Measurements from ENCODE around the gene HARBI1. TPM values are rescaled to one million over a fixed set of nuclear protein-coding genes. Genes with fewer than 3 reads are reported as not detected.

Gene HARBI1
- total and polyA plus RNA-seq, 2 of the 4 experiments (the other 2 are of a cell fraction) = 2.7 to 5.2 TPM

DNA sequence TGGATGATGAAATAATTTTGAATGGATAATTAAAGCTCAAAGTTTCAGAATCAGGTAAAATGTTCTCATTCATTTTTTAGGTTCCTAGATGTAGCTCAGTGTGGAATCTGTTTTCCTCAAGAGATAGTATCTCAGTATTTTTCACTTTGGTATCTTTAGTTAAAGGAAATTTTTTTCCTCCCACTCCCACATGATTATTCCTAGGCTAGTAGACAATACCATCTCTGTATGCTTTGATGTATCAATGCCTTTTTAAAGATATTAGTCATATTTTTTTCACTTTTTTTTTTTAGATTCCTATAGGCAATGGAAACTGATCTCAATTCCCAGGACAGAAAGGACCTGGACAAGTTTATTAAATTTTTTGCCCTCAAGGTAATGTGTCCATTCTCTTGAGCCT is 27.0 kb upstream of the HARBI1 start:
- Histone ChIP-seq H2BK15ac (ENCODE audit: low read depth, low read length) (no peak overlapping the region), H4K8ac (ENCODE audit: low read depth in 2 of 2, low read length in 2 of 2) (no peak overlapping the region), H4K20me1 (ENCODE audit: insufficient read depth, low read length) (peaks cover under 1% of the 10 kb centered on the region; the same call in 1 of the 2 replicates), H3K27me3 (ENCODE audit: control insufficient read depth, insufficient read depth, low read length) (no peaks in the 10 kb centered on the region), H3K79me1 (ENCODE audit: low read depth in 1 of 2, low read length in 2 of 2) (peaks cover 23 to 44% of the 10 kb centered on the region in 2 experiments), H3K56ac (ENCODE audit: extremely low read depth, insufficient read depth, low read length) (no peak overlapping the region), H3K14ac (replicated peaks; ENCODE audit: low read depth, low read length) (no peak overlapping the region), H3K4ac (ENCODE audit: low read depth, low read length) (no peak overlapping the region), H3K4me2 (ENCODE audit: low read depth, low read length) (no peak overlapping the region), H3K9me3 (ENCODE audit: control insufficient read depth, insufficient read depth, low read length) (peaks cover 2% of the 10 kb centered on the region; the same call in 1 of the 2 replicates), H2BK20ac (ENCODE audit: low read depth, low read length) (no peak overlapping the region), H3K9ac (ENCODE audit: low read depth, low read length) (no peak overlapping the region), H2AFZ (replicated peaks; ENCODE audit: low read length, poor library complexity) (no peak overlapping the region), H3K27ac (ENCODE audit: insufficient read depth, low read length) (no peak overlapping the region), H4K5ac (ENCODE audit: low read depth, low read length) (no peak overlapping the region), H2BK5ac (ENCODE audit: low read depth, low read length, poor library complexity, severe bottlenecking) (no peak overlapping the region), H3K9me1 (ENCODE audit: insufficient read depth, low read length) (no peaks in the 10 kb centered on the region), H3K4me1 (ENCODE audit: control insufficient read depth, insufficient read depth, low read length) (peaks cover 6% of the 10 kb centered on the region), H2AK9ac (replicated peaks; ENCODE audit: low read depth, low read length, poor library complexity) (no peak overlapping the region), H2AK5ac (ENCODE audit: low read depth, low read length) (no peak overlapping the region), H2BK120ac (ENCODE audit: low read depth, low read length) (no peak overlapping the region), H3K18ac (ENCODE audit: low read depth, low read length) (no peak overlapping the region), H3K4me3 (ENCODE audit: insufficient read depth, low read depth, low read length) (no peak overlapping the region), H4K91ac (ENCODE audit: insufficient read depth, low read depth, low read length) (no peak overlapping the region), H3K23ac (ENCODE audit: low read depth, low read length) (no peak overlapping the region), H3K36me3 (ENCODE audit: control insufficient read depth, insufficient read depth, low read length) (peaks cover 17% of the 10 kb centered on the region)
- ATAC-seq (ENCODE audit: low read depth) (no peak), DNase-seq (no peak)
- no TSS peak for BruUV-seq (replicated peaks)
- intact Hi-C loops (cut with micrococcal nuclease) (no loop called here), in situ Hi-C loops (cut with MboI; ENCODE audit: low sequenced_read_pairs) (no loop called here), dilution Hi-C loops (cut with HindIII; ENCODE audit: low sequenced_read_pairs, unreplicated experiment) (no loop called here)
- TF ChIP-seq, protein P1, sequence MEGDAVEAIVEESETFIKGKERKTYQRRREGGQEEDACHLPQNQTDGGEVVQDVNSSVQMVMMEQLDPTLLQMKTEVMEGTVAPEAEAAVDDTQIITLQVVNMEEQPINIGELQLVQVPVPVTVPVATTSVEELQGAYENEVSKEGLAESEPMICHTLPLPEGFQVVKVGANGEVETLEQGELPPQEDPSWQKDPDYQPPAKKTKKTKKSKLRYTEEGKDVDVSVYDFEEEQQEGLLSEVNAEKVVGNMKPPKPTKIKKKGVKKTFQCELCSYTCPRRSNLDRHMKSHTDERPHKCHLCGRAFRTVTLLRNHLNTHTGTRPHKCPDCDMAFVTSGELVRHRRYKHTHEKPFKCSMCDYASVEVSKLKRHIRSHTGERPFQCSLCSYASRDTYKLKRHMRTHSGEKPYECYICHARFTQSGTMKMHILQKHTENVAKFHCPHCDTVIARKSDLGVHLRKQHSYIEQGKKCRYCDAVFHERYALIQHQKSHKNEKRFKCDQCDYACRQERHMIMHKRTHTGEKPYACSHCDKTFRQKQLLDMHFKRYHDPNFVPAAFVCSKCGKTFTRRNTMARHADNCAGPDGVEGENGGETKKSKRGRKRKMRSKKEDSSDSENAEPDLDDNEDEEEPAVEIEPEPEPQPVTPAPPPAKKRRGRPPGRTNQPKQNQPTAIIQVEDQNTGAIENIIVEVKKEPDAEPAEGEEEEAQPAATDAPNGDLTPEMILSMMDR (conservative IDR thresholded peaks at IDR 0.05; ENCODE audit: low read depth, low read length) = no peak
- no peak for TF ChIP-seq MXI1 (IDR thresholded peaks at IDR 0.05; ENCODE audit: borderline replicate concordance, low read depth, low read length)
- TF ChIP-seq RFX5 (IDR thresholded peaks at IDR 0.05; ENCODE audit: low read depth, low read length) = no peak
- no peak for TF ChIP-seq RCOR1 (IDR thresholded peaks at IDR 0.05; ENCODE audit: insufficient replicate concordance, low read length)
- TF ChIP-seq BHLHE40 (IDR thresholded peaks at IDR 0.05; ENCODE audit: low read depth, low read length) = no peak
- TF ChIP-seq CHD1 (IDR thresholded peaks at IDR 0.05; ENCODE audit: low read depth, low read length) = no peak
- no peak for TF ChIP-seq FOS (IDR thresholded peaks at IDR 0.05; ENCODE audit: low read depth, low read length)
- TF ChIP-seq MAZ (IDR thresholded peaks at IDR 0.05; ENCODE audit: borderline replicate concordance, low read depth, low read length) = no peak
- no peak for TF ChIP-seq NFE2L2 (IDR thresholded peaks at IDR 0.05; ENCODE audit: low read depth, low read length)
- no peak for TF ChIP-seq RAD21 (IDR thresholded peaks at IDR 0.05; ENCODE audit: low read length)
- TF ChIP-seq POLR2A (IDR thresholded peaks at IDR 0.05; ENCODE audit: low read depth, low read length) = no peak
- no peak for TF ChIP-seq CEBPB (IDR thresholded peaks at IDR 0.05; ENCODE audit: low read depth, low read length)
- TF ChIP-seq MAFK (IDR thresholded peaks at IDR 0.05; ENCODE audit: low read depth, low read length) = no peak
- TF ChIP-seq, protein P2, sequence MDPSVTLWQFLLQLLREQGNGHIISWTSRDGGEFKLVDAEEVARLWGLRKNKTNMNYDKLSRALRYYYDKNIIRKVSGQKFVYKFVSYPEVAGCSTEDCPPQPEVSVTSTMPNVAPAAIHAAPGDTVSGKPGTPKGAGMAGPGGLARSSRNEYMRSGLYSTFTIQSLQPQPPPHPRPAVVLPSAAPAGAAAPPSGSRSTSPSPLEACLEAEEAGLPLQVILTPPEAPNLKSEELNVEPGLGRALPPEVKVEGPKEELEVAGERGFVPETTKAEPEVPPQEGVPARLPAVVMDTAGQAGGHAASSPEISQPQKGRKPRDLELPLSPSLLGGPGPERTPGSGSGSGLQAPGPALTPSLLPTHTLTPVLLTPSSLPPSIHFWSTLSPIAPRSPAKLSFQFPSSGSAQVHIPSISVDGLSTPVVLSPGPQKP (IDR thresholded peaks at IDR 0.05; ENCODE audit: borderline replicate concordance, low read depth, low read length) = no peak
- ChIA-PET CTCF (interaction anchor here (0.6 to 1.2 kb wide), 3 partner anchors 32 to 141 kb away, joined by 3 to 10 read pairs (median 3); no protein-coding TSS in a partner anchor), POLR2A (ENCODE audit: unreplicated experiment) (no interaction called here)

Measured in IMR-90 (cell line).